Neural progenitor cell (in vitro differentiated cells): ENCODE results near the gene NSUN3. TPM values are rescaled to one million over a fixed set of nuclear protein-coding genes. Genes with fewer than 3 reads are reported as not detected.
A peak's percentile ranks its signal among the peaks of the same experiment; 100 is the strongest.

ENCODE experiments used
- DNase-seq: peaks from one replicate; pipeline ENCODE4 v3.0.0-alpha.2; 2016; ENCODE audit warnings: low spot score
- H2AFZ ChIP-seq: fragments of 200-600 bp; sonication (generic); replicated peaks from 2 replicates; pipeline ENCODE4 v1.6.1; 2016; ENCODE audit warnings: antibody characterized with exemption
- H3F3A ChIP-seq: fragments of 200-600 bp; sonication (generic); 2 replicates; pipeline ENCODE4 v1.6.1; 2016; ENCODE audit warnings: antibody characterized with exemption, low read depth
- H3K27ac ChIP-seq: fragments of 200-600 bp; sonication (generic); 2 replicates; pipeline ENCODE4 v1.5.1; 2016; ENCODE audit warnings: mild to moderate bottlenecking
- H3K27me3 ChIP-seq: fragments of 200-600 bp; sonication (generic); 2 replicates; pipeline ENCODE4 v1.6.1; 2016; ENCODE audit warnings: mild to moderate bottlenecking, moderate library complexity
- H3K36me3 ChIP-seq: fragments of 200-600 bp; sonication (generic); 2 replicates; pipeline ENCODE4 v1.5.1; 2016
- H3K4me1 ChIP-seq: fragments of 200-600 bp; sonication (generic); 2 replicates; pipeline ENCODE4 v1.6.1; 2016; ENCODE audit warnings: mixed run types
- H3K4me2 ChIP-seq: fragments of 200-600 bp; sonication (generic); 2 replicates; pipeline ENCODE4 v1.6.1; 2016
- H3K4me3 ChIP-seq: fragments of 200-600 bp; sonication (generic); 2 replicates; pipeline ENCODE4 v1.5.1; 2016
- H3K79me2 ChIP-seq: fragments of 200-600 bp; sonication (generic); 2 replicates; pipeline ENCODE4 v1.6.1; 2016; ENCODE audit warnings: low read depth
- H3K9ac ChIP-seq: fragments of 200-600 bp; sonication (generic); 2 replicates; pipeline ENCODE4 v1.6.1; 2016
- H3K9me3 ChIP-seq: fragments of 200-600 bp; sonication (generic); 2 replicates; pipeline ENCODE4 v1.5.1; 2016; ENCODE audit warnings: low read depth
- H4K20me1 ChIP-seq: fragments of 200-600 bp; sonication (generic); 2 replicates; pipeline ENCODE4 v1.6.1; 2016; ENCODE audit warnings: low read depth
- H3K27ac Mint-ChIP-seq: 3 replicates; pipeline ENCODE4 v1.8.0; 2021; ENCODE audit warnings: mixed read lengths
- H3K27me3 Mint-ChIP-seq: 2 replicates; pipeline ENCODE4 v1.8.0; 2022; ENCODE audit warnings: low read depth, mild to moderate bottlenecking, inconsistent platforms, moderate library complexity, mixed read lengths; ENCODE audit not compliant: insufficient read depth
- H3K36me3 Mint-ChIP-seq: 3 replicates; pipeline ENCODE4 v1.8.0; 2021; ENCODE audit warnings: mixed read lengths
- H3K4me1 Mint-ChIP-seq: 3 replicates; pipeline ENCODE4 v1.8.0; 2021; ENCODE audit warnings: mixed read lengths
- H3K4me3 Mint-ChIP-seq: 3 replicates; pipeline ENCODE4 v1.8.0; 2021; ENCODE audit warnings: mild to moderate bottlenecking, moderate library complexity, mixed read lengths
- H3K9me3 Mint-ChIP-seq: 3 replicates; pipeline ENCODE4 v1.8.0; 2020; ENCODE audit warnings: mixed read lengths
- CTCF ChIP-seq: fragments of 200-600 bp; sonication (generic); IDR thresholded peaks from 2 replicates; pipeline ENCODE4 v1.5.1; 2017; ENCODE audit warnings: antibody characterized with exemption, mild to moderate bottlenecking
- EZH2 ChIP-seq: fragments of 200-600 bp; sonication (generic); IDR thresholded peaks from 2 replicates; pipeline ENCODE4 v1.6.1; 2017; ENCODE audit warnings: antibody characterized with exemption, mild to moderate bottlenecking, moderate library complexity
- EZH2phosphoT487 ChIP-seq: fragments of 200-600 bp; sonication (generic); IDR thresholded peaks from 2 replicates; pipeline ENCODE4 v1.6.1; 2017; ENCODE audit warnings: antibody characterized with exemption
- total RNA-seq: library from RNA; depleted of rRNA; stranded (reverse); fragments of >200 nt; gene quantifications from 2 replicates; pipeline ENCODE4 v1.2.3, GENCODE V29; 2015; ENCODE audit warnings: low replicate concordance

Gene NSUN3
- total RNA-seq, 1 donor from 2014 or later: 22.3 TPM

GRCh38 chr3:94115482-94115881 is 52.6 kb downstream of the NSUN3 start:
- H3K4me1 Mint-ChIP-seq: no peaks in the 10 kb centered on the region
- Histone ChIP-seq H2AFZ (no peak overlapping the region), H4K20me1 (no peaks in the 10 kb centered on the region), H3K27me3 (no peaks in the 10 kb centered on the region), H3K36me3 (no peaks in the 10 kb centered on the region), H3F3A (no peaks in the 10 kb centered on the region), H3K4me1 (no peaks in the 10 kb centered on the region), H3K79me2 (no peaks in the 10 kb centered on the region), H3K27ac (no peak overlapping the region), H3K9ac (no peak overlapping the region), H3K4me3 (no peak overlapping the region), H3K4me2 (no peak overlapping the region), H3K9me3 (no peaks in the 10 kb centered on the region)
- H3K27me3 Mint-ChIP-seq: no peaks in the 10 kb centered on the region
- H3K9me3 Mint-ChIP-seq: no peaks in the 10 kb centered on the region
- peak; percentile 33 for DNase-seq
- H3K27ac Mint-ChIP-seq: no peak overlapping the region
- TF ChIP-seq EZH2phosphoT487 (no peak), EZH2 (no peak), CTCF (peak; percentile 64)
- H3K4me3 Mint-ChIP-seq: no peak overlapping the region
- peaks cover 4% of the 10 kb centered on the region for H3K36me3 Mint-ChIP-seq

GRCh38 chr3:94117729-94118128 is 54.9 kb downstream of the NSUN3 start:
- H3K9me3 Mint-ChIP-seq: no peaks in the 10 kb centered on the region
- no peaks in the 10 kb centered on the region for H3K9me3 ChIP-seq
- H3K36me3 ChIP-seq: no peaks in the 10 kb centered on the region
- no peak overlapping the region for H3K9ac ChIP-seq
- peaks cover 7% of the 10 kb centered on the region for H3K4me1 ChIP-seq
- peaks cover 4% of the 10 kb centered on the region for H3K36me3 Mint-ChIP-seq
- H3K4me1 Mint-ChIP-seq: no peaks in the 10 kb centered on the region
- H3K79me2 ChIP-seq: no peaks in the 10 kb centered on the region
- H4K20me1 ChIP-seq: no peaks in the 10 kb centered on the region
- no peak overlapping the region for H3K27ac ChIP-seq
- H3F3A ChIP-seq: peaks cover 4% of the 10 kb centered on the region
- no peak overlapping the region for H2AFZ ChIP-seq
- no peaks in the 10 kb centered on the region for H3K27me3 ChIP-seq
- TF ChIP-seq EZH2: no peak
- TF ChIP-seq CTCF: no peak
- no peak for TF ChIP-seq EZH2phosphoT487
- H3K4me2 ChIP-seq: no peak overlapping the region
- DNase-seq: no peak
- no peak overlapping the region for H3K4me3 ChIP-seq
- H3K27ac Mint-ChIP-seq: no peak overlapping the region
- H3K27me3 Mint-ChIP-seq: no peaks in the 10 kb centered on the region
- no peak overlapping the region for H3K4me3 Mint-ChIP-seq

GRCh38 chr3:94118390-94118789 is 55.5 kb downstream of the NSUN3 start:
- Histone ChIP-seq H2AFZ (no peak overlapping the region), H3K27me3 (no peaks in the 10 kb centered on the region), H4K20me1 (no peaks in the 10 kb centered on the region), H3K9ac (no peak overlapping the region), H3K4me2 (no peak overlapping the region), H3K36me3 (no peaks in the 10 kb centered on the region), H3F3A (peaks cover 4% of the 10 kb centered on the region), H3K4me1 (peaks cover 7% of the 10 kb centered on the region), H3K27ac (no peak overlapping the region), H3K4me3 (no peak overlapping the region), H3K9me3 (no peaks in the 10 kb centered on the region), H3K79me2 (no peaks in the 10 kb centered on the region)
- no peak overlapping the region for H3K27ac Mint-ChIP-seq
- H3K9me3 Mint-ChIP-seq: no peaks in the 10 kb centered on the region
- no peaks in the 10 kb centered on the region for H3K27me3 Mint-ChIP-seq
- no peak overlapping the region for H3K4me3 Mint-ChIP-seq
- no peaks in the 10 kb centered on the region for H3K4me1 Mint-ChIP-seq
- no peak for TF ChIP-seq CTCF
- TF ChIP-seq EZH2: no peak
- TF ChIP-seq EZH2phosphoT487: no peak
- H3K36me3 Mint-ChIP-seq: peaks cover 4% of the 10 kb centered on the region
- no peak for DNase-seq
